Limb (tissue), 2 donors: ENCODE data around the gene GTF3C1.

ENCODE experiments used
- DNase-seq, 2 donors: peaks; one replicate each; pipeline ENCODE4 v3.0.0-alpha.2; 2016; ENCODE audit errors: extremely low spot score in 2 of 2

GTF3C1 gene

DNA sequence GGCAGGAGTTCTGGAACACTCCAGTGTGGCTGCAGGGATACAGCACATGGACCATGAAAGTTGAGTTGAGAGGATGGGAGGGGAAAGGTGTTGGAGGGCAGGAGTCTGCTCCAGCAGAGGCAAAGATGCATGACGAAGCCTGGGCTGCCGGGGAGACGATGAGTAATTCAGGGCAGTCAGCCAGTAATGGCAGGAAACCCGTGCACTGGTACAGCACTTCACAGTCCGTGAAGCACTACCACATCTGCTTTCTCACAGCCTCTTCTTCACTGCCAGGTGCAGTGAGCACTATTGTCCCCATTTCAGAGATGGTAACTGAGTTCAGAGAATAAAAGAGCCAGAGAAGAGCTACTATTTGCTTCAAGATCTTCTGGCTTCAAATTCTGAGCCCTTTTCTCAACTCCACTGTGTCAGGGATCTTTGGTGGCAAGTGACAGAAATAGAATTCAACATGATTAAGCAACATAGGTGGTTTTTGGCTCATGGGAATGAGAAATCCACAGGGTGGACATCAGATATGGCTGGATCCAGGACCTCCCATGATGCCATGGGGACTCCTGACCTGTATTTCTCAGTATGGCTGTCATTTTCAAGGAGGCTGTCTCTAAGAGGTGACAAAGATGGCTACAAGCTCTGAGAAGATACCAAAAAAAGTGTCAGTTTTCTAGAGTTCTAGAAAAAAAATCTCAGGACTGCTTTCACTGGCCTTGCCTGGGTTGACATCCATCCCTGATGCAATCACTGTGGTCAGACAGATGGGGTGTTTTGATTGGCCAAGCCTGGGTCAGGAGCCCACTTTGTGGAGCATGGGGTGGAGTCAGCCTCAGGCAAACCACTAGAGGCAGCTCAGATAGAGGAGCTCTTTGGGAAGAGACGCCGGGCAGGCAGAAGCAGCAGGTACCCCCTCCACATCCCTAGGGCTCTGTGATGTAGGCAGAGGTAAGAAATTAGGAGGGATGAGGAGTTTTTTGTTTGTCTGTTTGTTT, 123.0 kb downstream of the GTF3C1 start:
- no peak for DNase-seq

DNA sequence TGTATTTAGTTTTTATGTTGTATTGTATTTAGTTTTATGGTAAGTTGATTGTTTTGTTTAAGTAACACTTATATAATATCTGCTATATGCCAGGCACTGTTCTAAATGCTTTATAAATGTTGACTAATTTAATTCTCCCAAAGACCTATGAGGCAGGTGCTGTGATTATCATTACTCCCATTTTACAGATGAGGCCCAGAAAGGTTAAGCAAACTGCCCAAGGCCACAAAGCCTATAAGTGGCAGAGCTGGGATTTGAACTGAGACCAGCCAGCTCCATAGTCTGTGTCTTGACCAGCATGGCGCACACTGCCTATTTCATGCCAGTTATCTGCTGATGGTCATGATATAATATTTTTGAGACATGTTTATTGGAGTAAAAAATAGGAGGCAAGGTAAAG, 123.8 kb downstream of the GTF3C1 start:
- DNase-seq, result no peak

DNA sequence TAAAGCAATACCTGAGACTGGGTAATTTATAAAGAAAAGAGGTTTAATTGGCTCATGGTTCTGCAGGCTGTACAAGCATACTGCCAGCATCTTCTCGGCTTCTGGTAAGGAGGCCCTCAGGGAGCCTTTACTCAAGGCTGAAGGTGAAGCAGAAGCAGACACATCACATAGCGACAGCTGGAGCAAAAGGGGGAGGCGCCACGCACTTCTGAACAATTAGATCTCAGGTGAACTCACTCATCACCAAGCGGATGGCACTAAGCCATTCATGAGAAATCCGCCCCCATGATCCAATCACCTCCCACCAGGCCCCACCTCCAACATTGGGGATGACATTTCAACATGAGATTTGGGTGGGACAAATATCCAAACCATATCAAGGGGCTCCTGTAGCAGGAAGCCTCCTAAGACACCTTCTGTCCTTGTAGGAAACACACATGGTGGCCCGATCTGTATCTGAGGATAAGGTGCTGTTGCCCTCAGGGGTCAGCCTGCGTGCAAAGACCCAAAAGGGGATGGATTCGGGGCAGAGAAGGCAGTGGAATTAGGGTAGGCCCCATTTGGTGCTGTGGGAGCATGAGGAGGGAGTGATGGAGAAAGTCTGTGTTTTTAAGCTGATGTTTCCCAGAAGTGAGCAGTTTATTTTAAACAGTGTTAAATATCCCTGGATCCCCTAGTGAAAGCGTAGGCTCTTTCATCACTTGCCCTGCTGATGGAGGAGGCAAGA, 124.8 kb downstream of the GTF3C1 start:
- no peak for DNase-seq

DNA sequence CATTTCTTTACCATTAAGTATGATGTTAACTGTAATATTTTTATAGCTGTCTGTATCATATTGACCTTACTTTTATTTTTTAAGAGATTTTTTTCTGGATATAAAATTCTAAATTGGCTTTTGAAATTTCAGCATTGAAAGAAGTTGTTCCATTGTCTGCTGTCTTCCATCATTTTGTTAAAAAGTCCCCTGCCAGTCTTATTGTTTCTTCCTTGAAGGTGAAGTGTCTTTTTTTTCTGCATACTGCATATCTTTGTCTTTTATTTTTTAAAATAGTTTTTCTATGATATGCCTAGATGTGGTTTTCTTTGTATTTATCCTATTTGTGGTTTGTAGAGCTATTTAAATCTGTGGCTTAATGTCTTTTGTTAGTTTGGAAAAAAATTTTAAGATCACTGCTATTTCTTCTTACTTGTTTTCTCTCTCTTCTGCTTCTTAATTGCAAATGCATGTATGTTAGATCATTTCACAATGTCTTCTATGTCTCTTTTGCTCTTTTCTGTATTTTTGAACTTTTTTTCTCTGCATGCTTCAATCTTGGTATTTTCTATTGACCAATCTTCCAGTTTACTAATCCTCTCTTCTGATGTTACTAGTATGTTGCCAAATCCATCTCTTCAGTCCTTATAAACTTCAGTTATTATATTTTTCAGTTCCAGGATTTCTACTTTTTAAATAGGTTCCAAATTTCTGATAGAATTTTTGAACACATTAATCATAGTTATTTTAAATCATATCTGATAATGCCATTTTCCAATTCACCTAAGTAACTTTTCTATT, 127.6 kb downstream of the GTF3C1 start:
- DNase-seq, result no peak

DNA sequence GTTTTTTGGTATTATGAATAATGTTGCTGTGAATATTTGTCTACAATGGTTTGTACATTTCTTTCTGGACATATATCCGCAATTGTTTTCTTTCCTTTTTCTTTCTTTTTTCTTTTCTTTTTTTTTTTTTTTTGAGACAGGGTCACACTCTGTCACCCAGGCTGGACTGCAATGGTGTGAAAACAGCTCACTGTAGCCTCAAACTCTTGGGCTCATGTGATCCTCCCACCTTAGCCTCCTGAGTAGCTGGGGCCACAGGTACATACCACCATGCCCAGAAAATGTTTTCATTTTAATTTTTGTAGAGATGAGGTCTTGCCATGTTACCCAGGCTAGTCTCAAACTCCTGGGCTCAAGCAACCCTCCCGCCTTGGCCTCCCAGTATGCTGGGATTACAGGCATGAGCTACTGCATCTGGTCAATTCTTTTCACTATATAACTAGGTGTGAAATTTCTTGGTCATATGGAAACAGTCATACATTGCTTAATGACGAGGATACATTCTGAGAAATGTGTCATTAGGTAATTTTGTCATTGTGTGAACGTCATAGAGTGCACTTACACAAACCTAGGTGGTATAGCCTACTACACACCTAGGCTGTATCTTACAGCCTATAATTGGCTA, 132.6 kb downstream of the GTF3C1 start:
- DNase-seq, result no peak

DNA sequence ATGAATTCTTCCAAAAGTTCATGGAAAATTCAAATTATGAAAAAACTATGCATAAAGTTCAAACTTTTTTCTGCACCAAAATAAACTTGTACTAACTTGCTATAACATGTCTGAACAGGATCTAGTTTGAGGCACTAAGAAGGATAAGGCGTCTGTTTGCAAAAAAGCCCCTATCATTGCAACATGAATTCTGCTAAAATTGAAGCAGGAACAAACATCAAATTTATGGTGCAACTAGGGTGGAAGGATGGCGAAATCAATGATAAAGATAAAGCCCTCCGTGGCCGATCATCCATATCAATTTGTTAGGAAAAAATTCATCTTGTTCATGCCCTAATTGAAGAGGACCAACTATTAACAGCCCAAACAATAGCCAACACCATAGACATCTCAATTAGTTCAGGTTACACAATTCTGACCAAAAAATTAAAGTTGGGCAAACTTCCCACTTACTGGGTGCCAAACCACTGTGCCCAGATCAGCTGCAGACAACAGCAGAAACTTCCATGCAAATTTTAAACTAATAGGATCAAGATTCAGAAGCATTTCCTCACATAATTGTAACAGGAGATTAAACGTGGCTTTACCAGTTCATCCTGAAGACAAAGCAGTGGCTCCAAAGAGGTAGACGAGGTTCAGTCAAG, 134.8 kb downstream of the GTF3C1 start:
- DNase-seq, result no peak

DNA sequence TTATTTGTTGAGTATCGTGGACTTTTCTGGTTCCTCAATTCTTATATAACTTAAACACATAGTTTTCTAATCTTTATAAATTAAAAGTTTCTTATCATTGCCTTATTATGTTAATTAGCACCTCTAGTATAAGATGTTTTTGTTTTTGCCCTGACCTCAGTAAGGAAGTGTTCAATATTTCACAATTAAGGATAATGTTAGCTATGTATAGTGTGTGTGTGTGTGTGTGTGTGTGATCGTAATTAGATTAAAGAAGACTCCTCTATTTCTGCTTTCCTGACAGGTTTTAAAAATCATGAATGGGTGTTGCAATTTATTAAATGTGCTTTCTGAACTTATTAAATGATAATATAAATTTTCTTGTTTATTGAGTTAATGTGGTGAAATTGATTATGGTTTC, 135.8 kb downstream of the GTF3C1 start:
- no peak for DNase-seq

DNA sequence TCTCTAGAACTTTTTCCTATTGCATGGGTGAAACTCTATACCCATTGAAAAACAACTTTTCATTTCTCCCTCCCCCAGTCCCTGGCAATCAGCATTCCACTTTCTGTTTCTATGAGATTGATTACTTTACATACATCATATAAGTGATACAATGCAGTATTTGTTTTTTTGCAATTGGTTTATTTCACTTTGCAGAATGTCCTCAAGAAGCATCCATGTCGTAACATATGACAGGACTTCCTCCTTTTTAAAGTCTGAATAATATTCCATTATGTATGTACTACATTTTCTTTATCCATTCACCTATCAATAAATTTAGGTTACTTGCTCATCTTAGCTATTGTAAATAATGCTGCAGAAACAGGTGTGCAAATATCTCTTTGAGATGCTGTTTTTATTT, 139.0 kb downstream of the GTF3C1 start:
- no peak for DNase-seq
